HG03108 (cell line): ENCODE results near the gene FBLN1.
"Not testable (repeated sequence)": the region's sequence is repeated elsewhere in the genome, so short reads cannot be mapped to it uniquely, and the experiment has no call there.

Source experiments
- ATAC-seq: cut with Tn5 transposase; IDR thresholded peaks from one replicate; pipeline ENCODE4 v1.9.1; 2021; ENCODE audit warnings: moderate library complexity; ENCODE audit not compliant: unreplicated experiment

FBLN1 gene

GRCh38 chr22:45580726-45581381 lies 78.2 kb downstream of the FBLN1 start:
- no peak for ATAC-seq

- ATAC-seq = no peak
Observed at GRCh38 chr22:45581549-45582080, 78.9 kb downstream of the FBLN1 start.

- ATAC-seq = no peak
Observed at GRCh38 chr22:45582236-45582954, 79.7 kb downstream of the FBLN1 start.

GRCh38 chr22:45582955-45583320 lies 80.3 kb downstream of the FBLN1 start:
- ATAC-seq = no peak

GRCh38 chr22:45583504-45583903 lies 80.8 kb downstream of the FBLN1 start:
- no peak for ATAC-seq

GRCh38 chr22:45584121-45584570 lies 81.5 kb downstream of the FBLN1 start:
- ATAC-seq = no peak

- ATAC-seq = no peak
Observed at GRCh38 chr22:45584621-45585436, 82.1 kb downstream of the FBLN1 start.

- no peak for ATAC-seq
Observed at GRCh38 chr22:45585437-45585755, 82.7 kb downstream of the FBLN1 start.

GRCh38 chr22:45585946-45586540 lies 83.4 kb downstream of the FBLN1 start:
- ATAC-seq = no peak

GRCh38 chr22:45586651-45587405 lies 84.1 kb downstream of the FBLN1 start:
- ATAC-seq = no peak

- no peak for ATAC-seq
Observed at GRCh38 chr22:45587638-45588505, 85.2 kb downstream of the FBLN1 start.

GRCh38 chr22:45589556-45589955 lies 86.9 kb downstream of the FBLN1 start:
- no peak for ATAC-seq

- ATAC-seq = no peak
Observed at GRCh38 chr22:45590262-45590661, 87.6 kb downstream of the FBLN1 start.

- not testable (repeated sequence) for ATAC-seq
Observed at GRCh38 chr22:45591633-45592213, 89.0 kb downstream of the FBLN1 start.

- no peak for ATAC-seq
Observed at GRCh38 chr22:45594123-45594941, 91.6 kb downstream of the FBLN1 start.

GRCh38 chr22:45597460-45598192 lies 94.9 kb downstream of the FBLN1 start:
- ATAC-seq = no peak

- ATAC-seq = no peak
Observed at GRCh38 chr22:45598596-45599217, 96.0 kb downstream of the FBLN1 start.
